Neural cell (in vitro differentiated cells): ENCODE measurements around the gene ATP2B2.

Experiments
- EP300 ChIP-seq: fragments of 450-650 bp; conservative IDR thresholded peaks from 2 replicates; pipeline ENCODE4 v1.6.1; 2014; ENCODE audit warnings: antibody characterized with exemption, mild to moderate bottlenecking, moderate library complexity; ENCODE audit not compliant: poor library complexity, severe bottlenecking
- TAF1 ChIP-seq: IDR thresholded peaks from 2 replicates; pipeline ENCODE4 v1.6.1; 2012; ENCODE audit warnings: low read depth
- TF ChIP-seq, protein P1 (sequence below): fragments of 450-650 bp; IDR thresholded peaks from 2 replicates; pipeline ENCODE4 v1.5.1; 2014; ENCODE audit warnings: antibody characterized with exemption, mild to moderate bottlenecking, moderate library complexity; ENCODE audit not compliant: poor library complexity, severe bottlenecking

DNA sequence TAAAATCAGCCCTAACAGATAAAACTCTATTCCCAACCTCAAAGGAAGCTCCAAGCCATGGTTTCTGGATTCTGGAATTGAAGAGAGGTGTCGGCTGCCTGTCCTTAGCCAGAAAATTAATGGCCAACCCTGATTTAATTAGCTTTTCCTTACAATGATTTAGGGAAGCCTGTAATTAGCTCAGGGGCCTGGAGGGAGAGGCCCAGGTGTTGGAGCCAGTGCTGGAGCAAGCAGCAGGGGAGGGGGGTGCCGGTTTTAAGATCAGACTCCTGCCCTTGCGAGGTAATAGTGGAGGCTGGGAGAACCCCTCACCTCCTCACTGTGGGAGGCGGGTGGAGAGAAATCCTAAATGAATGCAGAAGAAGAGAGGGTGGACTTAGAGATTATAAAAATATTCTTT is 14.7 kb upstream of the ATP2B2 start:
- TF ChIP-seq, protein P1, sequence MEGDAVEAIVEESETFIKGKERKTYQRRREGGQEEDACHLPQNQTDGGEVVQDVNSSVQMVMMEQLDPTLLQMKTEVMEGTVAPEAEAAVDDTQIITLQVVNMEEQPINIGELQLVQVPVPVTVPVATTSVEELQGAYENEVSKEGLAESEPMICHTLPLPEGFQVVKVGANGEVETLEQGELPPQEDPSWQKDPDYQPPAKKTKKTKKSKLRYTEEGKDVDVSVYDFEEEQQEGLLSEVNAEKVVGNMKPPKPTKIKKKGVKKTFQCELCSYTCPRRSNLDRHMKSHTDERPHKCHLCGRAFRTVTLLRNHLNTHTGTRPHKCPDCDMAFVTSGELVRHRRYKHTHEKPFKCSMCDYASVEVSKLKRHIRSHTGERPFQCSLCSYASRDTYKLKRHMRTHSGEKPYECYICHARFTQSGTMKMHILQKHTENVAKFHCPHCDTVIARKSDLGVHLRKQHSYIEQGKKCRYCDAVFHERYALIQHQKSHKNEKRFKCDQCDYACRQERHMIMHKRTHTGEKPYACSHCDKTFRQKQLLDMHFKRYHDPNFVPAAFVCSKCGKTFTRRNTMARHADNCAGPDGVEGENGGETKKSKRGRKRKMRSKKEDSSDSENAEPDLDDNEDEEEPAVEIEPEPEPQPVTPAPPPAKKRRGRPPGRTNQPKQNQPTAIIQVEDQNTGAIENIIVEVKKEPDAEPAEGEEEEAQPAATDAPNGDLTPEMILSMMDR: no peak
- TF ChIP-seq EP300 (no peak), TAF1 (no peak)
